Smooth muscle cell (in vitro differentiated cells): Measurements from ENCODE around the gene MEX3C. TPM values are rescaled to one million over a fixed set of nuclear protein-coding genes. Genes with fewer than 3 reads are reported as not detected.

ENCODE experiments used
- DNase-seq: peaks from one replicate; lab custom pipeline; 2025; ENCODE audit not compliant: unreplicated experiment; lab: John Stamatoyannopoulos, UW
- H2AFZ ChIP-seq: fragments of 200-600 bp; sonication (generic); 2 replicates; pipeline ENCODE4 v1.6.0; 2016; ENCODE audit warnings: antibody characterized with exemption, low read depth, mild to moderate bottlenecking
- H3F3A ChIP-seq: fragments of 200-600 bp; sonication (generic); 2 replicates; pipeline ENCODE4 v1.6.0; 2017; ENCODE audit warnings: antibody characterized with exemption, low read depth
- H3K27ac ChIP-seq: fragments of 200-600 bp; sonication (generic); 2 replicates; pipeline ENCODE4 v1.5.1; 2016; ENCODE audit warnings: low read depth, mild to moderate bottlenecking
- H3K27me3 ChIP-seq: fragments of 200-600 bp; sonication (generic); 2 replicates; pipeline ENCODE4 v1.6.1; 2016; ENCODE audit warnings: low read depth, mild to moderate bottlenecking
- H3K36me3 ChIP-seq: fragments of 200-600 bp; sonication (generic); 2 replicates; pipeline ENCODE4 v1.5.1; 2016; ENCODE audit warnings: low read depth
- H3K4me1 ChIP-seq: fragments of 200-600 bp; sonication (generic); 2 replicates; pipeline ENCODE4 v1.5.1; 2016; ENCODE audit warnings: low read depth
- H3K4me2 ChIP-seq: fragments of 200-600 bp; sonication (generic); 2 replicates; pipeline ENCODE4 v1.6.0; 2016; ENCODE audit warnings: mild to moderate bottlenecking
- H3K4me3 ChIP-seq: fragments of 200-600 bp; sonication (generic); 2 replicates; pipeline ENCODE4 v1.5.1; 2016; ENCODE audit warnings: mild to moderate bottlenecking
- H3K79me2 ChIP-seq: fragments of 200-600 bp; sonication (generic); 2 replicates; pipeline ENCODE4 v1.6.0; 2016; ENCODE audit warnings: low read depth, mild to moderate bottlenecking
- H3K9ac ChIP-seq: fragments of 200-600 bp; sonication (generic); 2 replicates; pipeline ENCODE4 v1.6.0; 2016; ENCODE audit warnings: low read depth
- H3K9me3 ChIP-seq: fragments of 200-600 bp; sonication (generic); replicated peaks from 2 replicates; pipeline ENCODE4 v1.5.1; 2016; ENCODE audit warnings: low read depth
- H4K20me1 ChIP-seq: fragments of 200-600 bp; sonication (generic); 2 replicates; pipeline ENCODE4 v1.6.0; 2016; ENCODE audit warnings: low read depth
- CTCF ChIP-seq: fragments of 200-600 bp; sonication (generic); IDR thresholded peaks from 2 replicates; pipeline ENCODE4 v1.5.1; 2017; ENCODE audit warnings: borderline replicate concordance, mild to moderate bottlenecking, antibody characterized with exemption; ENCODE audit not compliant: insufficient read depth, poor library complexity, severe bottlenecking
- WGBS: methylation state at CpG from one replicate; pipeline ENCODE4 v1.1.7; 2016; ENCODE audit warnings: low lambda C conversion rate; 5-methylcytosine and 5-hydroxymethylcytosine counted together
- polyA plus RNA-seq: library from polyadenylated mRNA; unstranded; fragments of >200 nt; fragmentation: Nextera tagmentation; extraction: Ambion mirVana; gene quantifications from 2 replicates; pipeline ENCODE4 v1.2.1, GENCODE V29; 2016
- total RNA-seq: library from RNA; depleted of rRNA; stranded (reverse); fragments of >200 nt; gene quantifications from 2 replicates; pipeline ENCODE4 v1.2.3, GENCODE V29; 2014

The MEX3C gene
- total and polyA plus RNA-seq, 2 experiments from 2014 or later = 34.4 to 81.4 TPM

- Histone ChIP-seq H3F3A (peaks cover 25% of the 10 kb centered on the region), H3K27ac (no peak overlapping the region), H3K9ac (no peak overlapping the region), H3K4me3 (no peak overlapping the region), H3K79me2 (peaks cover 47% of the 10 kb centered on the region), H4K20me1 (peaks cover 76% of the 10 kb centered on the region), H2AFZ (no peak overlapping the region), H3K4me1 (no peaks in the 10 kb centered on the region), H3K9me3 (no peaks in the 10 kb centered on the region), H3K27me3 (no peaks in the 10 kb centered on the region), H3K36me3 (peaks cover 3% of the 10 kb centered on the region), H3K4me2 (no peak overlapping the region)
- TF ChIP-seq CTCF = no peak
- DNase-seq = no peak
- WGBS = 98% methylated on average over 3 of the region's 3 CpGs
Measured at GRCh38 chr18:51171223-51171622, 26.3 kb downstream of the MEX3C start.

- Histone ChIP-seq H3K27me3 (no peaks in the 10 kb centered on the region), H3K36me3 (peaks cover 3% of the 10 kb centered on the region), H3K27ac (no peak overlapping the region), H4K20me1 (peaks cover 71% of the 10 kb centered on the region), H3K4me3 (no peak overlapping the region), H3K9me3 (no peaks in the 10 kb centered on the region), H3K79me2 (peaks cover 41% of the 10 kb centered on the region), H3K9ac (no peak overlapping the region), H3K4me2 (no peak overlapping the region), H3F3A (peaks cover 25% of the 10 kb centered on the region), H2AFZ (no peak overlapping the region), H3K4me1 (no peaks in the 10 kb centered on the region)
- DNase-seq = no peak
- TF ChIP-seq CTCF = no peak
- 94% methylated on average over 3 of the region's 3 CpGs for WGBS
Measured at GRCh38 chr18:51170664-51171063, 26.8 kb downstream of the MEX3C start.

- Histone ChIP-seq H3K79me2 (peaks cover 32% of the 10 kb centered on the region), H3K27me3 (no peaks in the 10 kb centered on the region), H3K4me2 (no peak overlapping the region), H4K20me1 (peaks cover 62% of the 10 kb centered on the region), H3K27ac (no peak overlapping the region), H3K4me3 (no peak overlapping the region), H2AFZ (no peak overlapping the region), H3F3A (peaks cover 21% of the 10 kb centered on the region), H3K36me3 (peaks cover 2% of the 10 kb centered on the region), H3K4me1 (peaks cover 6% of the 10 kb centered on the region), H3K9ac (no peak overlapping the region), H3K9me3 (no peaks in the 10 kb centered on the region)
- DNase-seq = no peak
- TF ChIP-seq CTCF = no peak
Measured at GRCh38 chr18:51169731-51170130, 27.8 kb downstream of the MEX3C start.

GRCh38 chr18:51168960-51169662 lies 28.4 kb downstream of the MEX3C start:
- Histone ChIP-seq H4K20me1 (peaks cover 55% of the 10 kb centered on the region), H3K9me3 (no peaks in the 10 kb centered on the region), H3K4me3 (no peak overlapping the region), H3K27me3 (no peaks in the 10 kb centered on the region), H3K4me1 (peaks cover 8% of the 10 kb centered on the region), H3K79me2 (peaks cover 26% of the 10 kb centered on the region), H3K9ac (no peak overlapping the region), H2AFZ (no peak overlapping the region), H3K27ac (no peak overlapping the region), H3F3A (peaks cover 15% of the 10 kb centered on the region), H3K36me3 (no peaks in the 10 kb centered on the region), H3K4me2 (no peak overlapping the region)
- WGBS = 96% methylated on average over 6 of the region's 6 CpGs
- TF ChIP-seq CTCF = no peak
- no peak for DNase-seq
